Measurements from ENCODE around the gene KBTBD4.

DNA sequence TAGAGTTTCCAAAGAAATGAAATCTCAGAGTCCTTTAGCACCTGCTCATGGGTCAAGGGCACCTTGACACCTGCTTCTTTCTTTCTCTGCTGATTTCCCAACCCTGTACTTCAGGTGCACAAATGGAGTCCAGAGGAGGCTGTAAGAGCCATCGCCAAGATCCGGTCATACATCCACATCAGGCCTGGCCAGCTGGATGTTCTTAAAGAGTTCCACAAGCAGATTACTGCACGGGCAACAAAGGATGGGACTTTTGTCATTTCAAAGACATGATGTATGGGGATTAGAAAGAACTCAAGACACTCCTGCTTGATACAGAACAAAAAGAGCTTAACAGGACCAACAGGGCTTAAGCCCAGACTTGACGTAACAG is 7.4 kb downstream of the KBTBD4 start:
- TF ChIP-seq, protein P1, sequence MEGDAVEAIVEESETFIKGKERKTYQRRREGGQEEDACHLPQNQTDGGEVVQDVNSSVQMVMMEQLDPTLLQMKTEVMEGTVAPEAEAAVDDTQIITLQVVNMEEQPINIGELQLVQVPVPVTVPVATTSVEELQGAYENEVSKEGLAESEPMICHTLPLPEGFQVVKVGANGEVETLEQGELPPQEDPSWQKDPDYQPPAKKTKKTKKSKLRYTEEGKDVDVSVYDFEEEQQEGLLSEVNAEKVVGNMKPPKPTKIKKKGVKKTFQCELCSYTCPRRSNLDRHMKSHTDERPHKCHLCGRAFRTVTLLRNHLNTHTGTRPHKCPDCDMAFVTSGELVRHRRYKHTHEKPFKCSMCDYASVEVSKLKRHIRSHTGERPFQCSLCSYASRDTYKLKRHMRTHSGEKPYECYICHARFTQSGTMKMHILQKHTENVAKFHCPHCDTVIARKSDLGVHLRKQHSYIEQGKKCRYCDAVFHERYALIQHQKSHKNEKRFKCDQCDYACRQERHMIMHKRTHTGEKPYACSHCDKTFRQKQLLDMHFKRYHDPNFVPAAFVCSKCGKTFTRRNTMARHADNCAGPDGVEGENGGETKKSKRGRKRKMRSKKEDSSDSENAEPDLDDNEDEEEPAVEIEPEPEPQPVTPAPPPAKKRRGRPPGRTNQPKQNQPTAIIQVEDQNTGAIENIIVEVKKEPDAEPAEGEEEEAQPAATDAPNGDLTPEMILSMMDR (IDR thresholded peaks at IDR 0.05): no peak
- TF ChIP-seq POLR2A (IDR thresholded peaks at IDR 0.05): no peak
